Mucosa of descending colon (tissue), 3 donors: Measurements from ENCODE around the gene MARCHF9. TPM values are rescaled to one million over a fixed set of nuclear protein-coding genes. Genes with fewer than 3 reads are reported as not detected.

Experiments used
- ATAC-seq: fragments of 200-7000 bp; cut with Tn5 transposase; one replicate; pipeline ENCODE4 v1.9.1; 2020; ENCODE audit warnings: mild to moderate bottlenecking, moderate library complexity
- DNase-seq, 3 donors: peaks; one replicate each; pipeline ENCODE4 v3.0.0-alpha.2; 2020
- H3K36me3 ChIP-seq: fragments of 200-600 bp; one replicate; pipeline ENCODE4 v1.8.0; 2021; ENCODE audit warnings: low read depth, mild to moderate bottlenecking
- H3K4me1 ChIP-seq: fragments of 200-600 bp; one replicate; pipeline ENCODE4 v1.8.0; 2021; ENCODE audit warnings: low read depth, mild to moderate bottlenecking
- H3K4me3 ChIP-seq: fragments of 200-600 bp; one replicate; pipeline ENCODE4 v1.8.0; 2021; ENCODE audit warnings: mild to moderate bottlenecking
- H3K9me3 ChIP-seq: fragments of 200-600 bp; one replicate; pipeline ENCODE4 v1.8.0; 2021; ENCODE audit warnings: mild to moderate bottlenecking
- intact Hi-C, 2 donors: fragments of 100-400 bp; cut with DNase I in 1 of 2; cut with micrococcal nuclease in 1 of 2; formaldehyde crosslinking; loops; one replicate each; pipeline versions ENCODE4 v1.11.0 to v1.11.1; 2022; cut with DNase I, micrococcal nuclease
- total RNA-seq, 3 donors: library from RNA; stranded (reverse); fragmentation: NEBNext Ultra II Directional in 2 of 3; extraction: Animal tissue kit (Norgen Biotek cat#: 25700) in 2 of 3; gene quantifications; one replicate each; pipeline versions ENCODE4 v1.2.1 to v1.2.4, GENCODE V29; 2021 to 2023
- TF ChIP-seq, protein P1 (sequence below): fragments of 200-600 bp; IDR thresholded peaks from one replicate; pipeline ENCODE4 v1.8.0; 2022; ENCODE audit warnings: antibody characterized with exemption, mild to moderate bottlenecking
- donor health status: DM: no; HTN: no; CAD: no; lungs with moderate emphysema.
- donor health status: DM: no; HTN: no; CAD: no.
- donor health status: DM: no; HTN: yes; CAD: no.

Gene MARCHF9
- total RNA-seq, 3 donors from 2014 or later = 10.5 to 15.1 (median 11.7) TPM

DNA sequence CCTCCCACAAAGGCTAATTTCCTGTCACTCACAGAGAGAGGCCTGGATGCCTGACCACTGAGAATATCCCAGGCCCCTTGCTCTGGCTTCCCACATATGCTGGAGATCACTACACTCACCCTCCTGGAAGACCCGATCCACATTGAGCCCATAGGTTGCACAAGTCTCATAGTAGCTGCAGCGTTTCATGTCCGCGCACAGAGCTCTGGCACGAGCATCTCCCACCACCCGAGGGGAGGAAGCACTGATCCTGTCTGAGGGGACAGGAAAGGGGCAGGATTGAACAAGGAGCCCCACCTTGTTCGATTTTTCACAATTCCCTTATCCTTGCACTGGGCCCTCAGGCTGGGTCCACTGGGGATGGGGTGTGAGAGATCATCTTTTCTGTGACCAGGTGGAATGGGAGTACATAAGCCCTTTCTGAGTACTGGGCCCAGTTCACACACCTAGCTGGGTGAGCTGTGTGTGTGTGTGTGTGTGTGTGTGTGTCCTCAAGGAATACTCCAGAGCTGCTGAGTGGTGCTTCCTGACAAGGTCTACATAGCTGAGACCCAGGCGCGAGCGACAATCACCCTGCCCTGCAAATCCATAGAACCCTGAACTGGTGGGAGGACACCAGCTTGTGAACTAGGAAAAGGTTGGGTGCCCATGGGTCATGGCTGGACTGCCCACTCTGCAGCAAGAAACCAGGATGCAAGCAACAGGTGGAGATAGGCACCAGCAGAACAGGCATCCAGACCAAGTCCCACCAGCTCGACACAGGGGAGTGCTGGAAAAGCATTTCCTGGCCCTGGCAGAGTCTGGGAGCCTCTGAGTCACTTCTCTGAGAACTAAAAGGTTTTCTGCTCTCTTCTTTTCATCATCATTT, 21.9 kb upstream of the MARCHF9 start:
- H3K36me3 ChIP-seq = no peaks in the 10 kb centered on the region
- no peak for ATAC-seq
- DNase-seq = no peak
- intact Hi-C loops = no loop called here
- H3K4me3 ChIP-seq = no peak overlapping the region
- TF ChIP-seq, protein P1, sequence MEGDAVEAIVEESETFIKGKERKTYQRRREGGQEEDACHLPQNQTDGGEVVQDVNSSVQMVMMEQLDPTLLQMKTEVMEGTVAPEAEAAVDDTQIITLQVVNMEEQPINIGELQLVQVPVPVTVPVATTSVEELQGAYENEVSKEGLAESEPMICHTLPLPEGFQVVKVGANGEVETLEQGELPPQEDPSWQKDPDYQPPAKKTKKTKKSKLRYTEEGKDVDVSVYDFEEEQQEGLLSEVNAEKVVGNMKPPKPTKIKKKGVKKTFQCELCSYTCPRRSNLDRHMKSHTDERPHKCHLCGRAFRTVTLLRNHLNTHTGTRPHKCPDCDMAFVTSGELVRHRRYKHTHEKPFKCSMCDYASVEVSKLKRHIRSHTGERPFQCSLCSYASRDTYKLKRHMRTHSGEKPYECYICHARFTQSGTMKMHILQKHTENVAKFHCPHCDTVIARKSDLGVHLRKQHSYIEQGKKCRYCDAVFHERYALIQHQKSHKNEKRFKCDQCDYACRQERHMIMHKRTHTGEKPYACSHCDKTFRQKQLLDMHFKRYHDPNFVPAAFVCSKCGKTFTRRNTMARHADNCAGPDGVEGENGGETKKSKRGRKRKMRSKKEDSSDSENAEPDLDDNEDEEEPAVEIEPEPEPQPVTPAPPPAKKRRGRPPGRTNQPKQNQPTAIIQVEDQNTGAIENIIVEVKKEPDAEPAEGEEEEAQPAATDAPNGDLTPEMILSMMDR = no peak
- no peaks in the 10 kb centered on the region for H3K9me3 ChIP-seq
- peaks cover 7% of the 10 kb centered on the region for H3K4me1 ChIP-seq

DNA sequence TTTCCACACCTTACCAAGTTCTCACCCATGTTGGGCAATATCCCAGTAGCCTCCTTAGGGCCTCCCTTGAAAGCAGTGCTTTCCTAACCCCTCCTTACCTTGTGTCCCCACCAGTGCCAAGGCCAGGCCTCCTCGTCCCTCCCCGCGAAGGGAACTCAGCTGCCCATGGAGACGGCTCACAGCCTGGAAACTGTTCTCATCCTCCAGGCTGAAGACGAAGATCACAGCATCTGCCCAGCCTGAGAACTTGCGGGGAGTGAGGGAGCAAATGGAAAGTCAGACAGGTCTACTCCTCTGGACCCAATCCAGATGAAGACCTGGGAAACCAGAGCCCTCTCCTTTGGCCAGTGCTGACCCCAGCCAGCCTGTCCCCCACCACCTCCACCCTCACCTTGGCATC, 21.0 kb upstream of the MARCHF9 start:
- intact Hi-C loops = no loop called here
- ATAC-seq = no peak

DNA sequence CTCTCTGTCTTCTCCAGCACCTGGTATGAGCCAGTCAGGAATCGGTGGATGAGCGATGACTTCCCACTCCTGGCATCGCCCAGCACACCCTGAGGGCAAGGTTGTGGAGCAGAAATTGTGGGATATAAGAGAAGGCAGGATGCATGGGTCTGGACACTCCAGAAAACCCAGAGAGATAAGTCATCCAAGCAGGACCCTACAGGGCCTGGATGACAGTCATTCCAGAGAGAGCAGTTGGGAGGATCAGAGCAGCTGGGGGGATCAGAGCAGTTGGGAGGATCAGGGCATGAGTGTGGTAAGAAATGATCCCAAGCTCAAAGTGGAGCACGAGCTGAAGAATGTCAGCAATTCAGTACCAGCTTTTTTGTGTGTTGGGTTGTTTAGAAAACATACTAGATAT, 20.3 kb upstream of the MARCHF9 start:
- peaks cover 15% of the 10 kb centered on the region for H3K4me1 ChIP-seq
- no peaks in the 10 kb centered on the region for H3K36me3 ChIP-seq
- no peak overlapping the region for H3K4me3 ChIP-seq
- H3K9me3 ChIP-seq = no peaks in the 10 kb centered on the region
- no peak for ATAC-seq
- TF ChIP-seq, protein P1 = no peak
- DNase-seq = no peak
- intact Hi-C loops = no loop called here

More for the DNA sequence above, 21.0 kb upstream of the MARCHF9 start:
- no peaks in the 10 kb centered on the region for H3K9me3 ChIP-seq
- H3K4me3 ChIP-seq = no peak overlapping the region
- TF ChIP-seq, protein P1 = no peak
- no peak for DNase-seq
- H3K4me1 ChIP-seq = peaks cover 15% of the 10 kb centered on the region
- H3K36me3 ChIP-seq = no peaks in the 10 kb centered on the region

DNA sequence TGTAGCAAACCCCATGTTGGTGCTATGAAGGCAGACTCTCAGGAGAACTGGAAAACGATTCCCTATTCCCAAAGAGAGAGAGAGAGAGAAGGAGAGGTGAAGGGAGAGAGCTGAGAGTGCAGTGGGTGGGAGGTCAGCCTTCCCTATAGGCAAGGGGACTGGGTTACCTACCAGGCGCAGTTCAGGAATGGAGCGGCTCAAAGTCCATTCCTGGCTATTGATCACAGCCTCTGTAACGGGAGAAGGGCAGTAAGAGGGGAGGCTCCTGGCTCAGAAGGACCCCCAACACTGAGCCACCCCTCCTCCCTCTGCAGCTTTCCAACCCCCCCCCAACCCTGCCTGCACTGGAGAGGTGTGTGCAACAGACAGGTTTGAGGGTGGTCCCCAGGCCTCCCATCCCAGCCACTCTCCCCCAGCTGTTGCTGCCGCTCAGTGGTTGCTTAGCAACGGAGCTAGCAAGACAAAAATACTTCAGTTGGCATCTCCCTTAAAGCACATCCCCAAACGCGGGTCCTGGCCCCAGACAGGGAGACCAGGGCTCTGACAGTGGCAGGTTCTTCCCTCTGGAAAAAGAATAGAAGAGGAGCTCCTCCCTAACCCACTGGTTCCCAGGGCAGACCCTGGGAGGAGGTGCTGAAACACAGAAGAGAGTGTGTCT, 19.6 kb upstream of the MARCHF9 start:
- Histone ChIP-seq H3K4me1 (peaks cover 15% of the 10 kb centered on the region), H3K36me3 (no peaks in the 10 kb centered on the region), H3K9me3 (no peaks in the 10 kb centered on the region), H3K4me3 (no peak overlapping the region)
- TF ChIP-seq, protein P1 = no peak
- ATAC-seq (no peak), DNase-seq (no peak)
- intact Hi-C loops = no loop called here

DNA sequence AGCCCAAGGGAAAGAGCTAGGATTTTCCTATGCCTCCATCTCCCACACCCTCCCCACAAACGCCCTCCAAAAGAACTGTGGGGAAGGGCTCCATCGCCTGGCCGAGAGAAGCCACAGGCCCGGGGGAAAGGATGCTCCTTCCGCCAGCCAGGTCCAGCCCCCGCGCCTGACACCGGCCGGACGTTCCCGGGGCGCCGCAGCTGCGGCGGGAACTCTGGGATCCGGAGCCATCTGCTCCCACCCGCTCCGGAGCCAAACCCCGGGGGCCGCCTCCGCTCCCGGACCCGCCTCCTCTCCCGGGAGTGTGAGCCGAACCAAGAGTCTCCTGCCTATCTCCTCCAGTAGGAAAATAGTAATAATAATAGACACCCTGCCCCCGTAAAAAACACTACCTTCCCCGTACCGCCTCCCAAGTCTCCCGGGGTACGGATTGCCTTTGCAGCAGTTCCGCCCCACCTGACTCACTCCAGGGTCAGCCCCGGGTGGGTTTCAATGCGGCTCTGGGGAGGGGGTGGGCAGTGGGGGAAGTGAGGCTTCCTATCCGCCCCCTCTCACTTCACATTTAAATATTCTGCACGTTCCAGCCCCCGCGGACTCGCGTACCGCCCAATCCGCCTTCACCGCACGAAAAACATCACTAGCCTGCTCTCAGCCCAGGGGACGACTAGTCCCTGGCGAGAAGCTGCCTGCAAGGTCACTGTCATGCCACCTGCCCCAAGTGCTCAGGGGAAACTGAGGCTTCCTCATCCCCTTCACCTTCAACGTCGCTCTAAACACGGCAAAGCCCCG, 18.8 kb upstream of the MARCHF9 start:
- intact Hi-C loops = no loop called here
- Histone ChIP-seq H3K4me3 (no peak overlapping the region), H3K4me1 (peaks cover 15% of the 10 kb centered on the region), H3K9me3 (no peaks in the 10 kb centered on the region), H3K36me3 (no peaks in the 10 kb centered on the region)
- TF ChIP-seq, protein P1 = no peak
- DNase-seq (peak in 1 of 3 donors; percentile 32), ATAC-seq (no peak)
